Panc1 (cell line): ENCODE measurements around the gene TMCO1.

ENCODE experiments used
- TF ChIP-seq, protein P1 (sequence below): fragments of 450-650 bp; IDR thresholded peaks from 2 replicates; pipeline ENCODE4 v1.5.1; 2017; ENCODE audit warnings: mild to moderate bottlenecking
- TF ChIP-seq, protein P2 (sequence below), 2 experiments: IDR thresholded peaks; 2 replicates each; pipeline ENCODE4 v1.6.1; 2011 to 2012; ENCODE audit warnings: low read depth in 2 of 2, control low read depth in 1 of 2, low read length in 1 of 2, mild to moderate bottlenecking in 1 of 2, moderate library complexity in 1 of 2; ENCODE audit not compliant: insufficient read depth in 1 of 2

DNA sequence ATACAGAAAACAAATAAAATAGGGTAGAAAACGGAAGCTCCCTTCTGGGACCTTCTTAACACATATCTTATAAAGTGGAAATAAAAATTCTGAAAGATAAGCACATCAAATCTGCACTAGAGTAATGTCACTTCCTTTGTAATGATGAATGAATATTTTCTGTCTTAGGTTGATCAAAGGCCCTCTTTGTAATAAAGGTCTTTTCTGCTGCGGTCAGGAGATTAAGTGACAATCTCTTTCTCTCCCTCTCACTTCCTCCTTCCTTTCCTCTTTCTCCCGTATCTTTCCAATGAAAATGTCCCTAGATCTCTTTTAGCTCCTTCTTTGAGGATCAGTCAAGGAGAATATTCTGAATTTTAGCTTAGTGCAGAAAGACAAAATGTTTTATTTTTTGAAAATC, 33.8 kb downstream of the TMCO1 start:
- TF ChIP-seq, protein P1, sequence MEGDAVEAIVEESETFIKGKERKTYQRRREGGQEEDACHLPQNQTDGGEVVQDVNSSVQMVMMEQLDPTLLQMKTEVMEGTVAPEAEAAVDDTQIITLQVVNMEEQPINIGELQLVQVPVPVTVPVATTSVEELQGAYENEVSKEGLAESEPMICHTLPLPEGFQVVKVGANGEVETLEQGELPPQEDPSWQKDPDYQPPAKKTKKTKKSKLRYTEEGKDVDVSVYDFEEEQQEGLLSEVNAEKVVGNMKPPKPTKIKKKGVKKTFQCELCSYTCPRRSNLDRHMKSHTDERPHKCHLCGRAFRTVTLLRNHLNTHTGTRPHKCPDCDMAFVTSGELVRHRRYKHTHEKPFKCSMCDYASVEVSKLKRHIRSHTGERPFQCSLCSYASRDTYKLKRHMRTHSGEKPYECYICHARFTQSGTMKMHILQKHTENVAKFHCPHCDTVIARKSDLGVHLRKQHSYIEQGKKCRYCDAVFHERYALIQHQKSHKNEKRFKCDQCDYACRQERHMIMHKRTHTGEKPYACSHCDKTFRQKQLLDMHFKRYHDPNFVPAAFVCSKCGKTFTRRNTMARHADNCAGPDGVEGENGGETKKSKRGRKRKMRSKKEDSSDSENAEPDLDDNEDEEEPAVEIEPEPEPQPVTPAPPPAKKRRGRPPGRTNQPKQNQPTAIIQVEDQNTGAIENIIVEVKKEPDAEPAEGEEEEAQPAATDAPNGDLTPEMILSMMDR: no peak
- TF ChIP-seq, protein P2, sequence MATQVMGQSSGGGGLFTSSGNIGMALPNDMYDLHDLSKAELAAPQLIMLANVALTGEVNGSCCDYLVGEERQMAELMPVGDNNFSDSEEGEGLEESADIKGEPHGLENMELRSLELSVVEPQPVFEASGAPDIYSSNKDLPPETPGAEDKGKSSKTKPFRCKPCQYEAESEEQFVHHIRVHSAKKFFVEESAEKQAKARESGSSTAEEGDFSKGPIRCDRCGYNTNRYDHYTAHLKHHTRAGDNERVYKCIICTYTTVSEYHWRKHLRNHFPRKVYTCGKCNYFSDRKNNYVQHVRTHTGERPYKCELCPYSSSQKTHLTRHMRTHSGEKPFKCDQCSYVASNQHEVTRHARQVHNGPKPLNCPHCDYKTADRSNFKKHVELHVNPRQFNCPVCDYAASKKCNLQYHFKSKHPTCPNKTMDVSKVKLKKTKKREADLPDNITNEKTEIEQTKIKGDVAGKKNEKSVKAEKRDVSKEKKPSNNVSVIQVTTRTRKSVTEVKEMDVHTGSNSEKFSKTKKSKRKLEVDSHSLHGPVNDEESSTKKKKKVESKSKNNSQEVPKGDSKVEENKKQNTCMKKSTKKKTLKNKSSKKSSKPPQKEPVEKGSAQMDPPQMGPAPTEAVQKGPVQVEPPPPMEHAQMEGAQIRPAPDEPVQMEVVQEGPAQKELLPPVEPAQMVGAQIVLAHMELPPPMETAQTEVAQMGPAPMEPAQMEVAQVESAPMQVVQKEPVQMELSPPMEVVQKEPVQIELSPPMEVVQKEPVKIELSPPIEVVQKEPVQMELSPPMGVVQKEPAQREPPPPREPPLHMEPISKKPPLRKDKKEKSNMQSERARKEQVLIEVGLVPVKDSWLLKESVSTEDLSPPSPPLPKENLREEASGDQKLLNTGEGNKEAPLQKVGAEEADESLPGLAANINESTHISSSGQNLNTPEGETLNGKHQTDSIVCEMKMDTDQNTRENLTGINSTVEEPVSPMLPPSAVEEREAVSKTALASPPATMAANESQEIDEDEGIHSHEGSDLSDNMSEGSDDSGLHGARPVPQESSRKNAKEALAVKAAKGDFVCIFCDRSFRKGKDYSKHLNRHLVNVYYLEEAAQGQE (IDR thresholded peaks at IDR 0.05; ENCODE audit: insufficient read depth in 1 of 2, low read depth in 2 of 2, low read length in 1 of 2): no peak
